MCF 10A (cell line): Measurements from ENCODE around the gene LAMTOR4. TPM values are rescaled to one million over a fixed set of nuclear protein-coding genes. Genes with fewer than 3 reads are reported as not detected.

Experiments used
- BruUV-seq: library from RNA; stranded (reverse); fragments of 400-500 nt; replicated peaks from 2 replicates; lab custom pipeline; 2021; lab: Mats Ljungman, UMichigan
- CTCF ChIA-PET: fragments of 300-600 bp; sonication (Branson Sonifier 250); formaldehyde crosslinking; extraction: SDS; loops from one replicate; lab custom pipeline; 2021; ENCODE audit warnings: antibody characterized with exemption, inconsistent platforms; lab: Yijun Ruan, JAX
- POLR2A ChIA-PET: fragments of 300-600, 350-650 bp; sonication (Branson Sonifier 250); formaldehyde crosslinking; extraction: SDS; loops from one replicate; lab custom pipeline; 2020; ENCODE audit warnings: antibody characterized with exemption, inconsistent platforms; lab: Yijun Ruan, JAX
- DNase-seq: peaks from one replicate; pipeline ENCODE4 v3.0.0-alpha.2; 2018; ENCODE audit not compliant: unreplicated experiment
- H3K27ac Mint-ChIP-seq: one replicate; pipeline ENCODE4 v1.8.0; 2022; ENCODE audit warnings: mild to moderate bottlenecking, low read depth, mixed read lengths; ENCODE audit not compliant: unreplicated experiment
- H3K27me3 Mint-ChIP-seq: one replicate; pipeline ENCODE4 v1.8.0; 2022; ENCODE audit warnings: mixed read lengths; ENCODE audit not compliant: insufficient read depth, unreplicated experiment
- H3K36me3 Mint-ChIP-seq: one replicate; pipeline ENCODE4 v1.8.0; 2022; ENCODE audit warnings: mild to moderate bottlenecking, moderate library complexity, mixed read lengths; ENCODE audit not compliant: insufficient read depth, unreplicated experiment
- H3K4me1 Mint-ChIP-seq: one replicate; pipeline ENCODE4 v1.8.0; 2022; ENCODE audit warnings: mixed read lengths; ENCODE audit not compliant: insufficient read depth, unreplicated experiment
- H3K4me3 Mint-ChIP-seq: one replicate; pipeline ENCODE4 v1.8.0; 2022; ENCODE audit warnings: mild to moderate bottlenecking, moderate library complexity, mixed read lengths; ENCODE audit not compliant: unreplicated experiment
- H3K9me3 Mint-ChIP-seq: one replicate; pipeline ENCODE4 v1.8.0; 2022; ENCODE audit warnings: mixed read lengths; ENCODE audit not compliant: unreplicated experiment
- CTCF ChIP-seq: fragments of 200-600 bp; IDR thresholded peaks from one replicate; pipeline ENCODE4 v1.8.0; 2022; ENCODE audit warnings: antibody characterized with exemption, mild to moderate bottlenecking; ENCODE audit not compliant: unreplicated experiment
- intact Hi-C: fragments of 100-400 bp; cut with micrococcal nuclease; formaldehyde crosslinking; loops from 2 replicates; pipeline ENCODE4 v1.14.1; 2022
- total RNA-seq: library from RNA; stranded (reverse); gene quantifications from 2 replicates; pipeline ENCODE4 v1.2.3, GENCODE V29; 2022

LAMTOR4 gene
- total RNA-seq, 1 experiment from 2014 or later, result 76.6 TPM

GRCh38 chr7:100132697-100133151 lies 16.0 kb upstream of the LAMTOR4 start:
- POLR2A ChIA-PET, result interaction anchor here (1.0 to 1.3 kb wide), 3 partner anchors 9 to 77 kb away, joined by 3 to 6 read pairs (median 5); partner anchors contain the start of gene LAMTOR4
- Mint-ChIP-seq H3K9me3 (no peaks in the 10 kb centered on the region), H3K36me3 (no peaks in the 10 kb centered on the region), H3K27me3 (peaks cover 10% of the 10 kb centered on the region), H3K4me3 (no peak overlapping the region), H3K4me1 (peaks cover 11% of the 10 kb centered on the region), H3K27ac (no peak overlapping the region)
- CTCF ChIA-PET, result interaction anchor here (0.6 to 8.2 kb wide), 30 partner anchors 8 to 726 kb away, joined by 3 to 93 read pairs (median 4); partner anchors contain the start of genes AP4M1, PVRIG and TRAPPC14
- peak; percentile 93 for TF ChIP-seq CTCF
- peak; percentile 71 for DNase-seq
- no TSS peak for BruUV-seq
- intact Hi-C loops, result loop anchor here (1.0 to 10.0 kb wide), 3 partner anchors 84 to 275 kb away; no protein-coding TSS in a partner anchor

GRCh38 chr7:100137851-100138760 lies 10.6 kb upstream of the LAMTOR4 start:
- no peak for TF ChIP-seq CTCF
- H3K4me3 Mint-ChIP-seq, result no peak overlapping the region
- H3K4me1 Mint-ChIP-seq, result no peaks in the 10 kb centered on the region
- BruUV-seq, result no TSS peak
- POLR2A ChIA-PET, result interaction anchor here (0.7 to 1.2 kb wide), 3 partner anchors 11 to 159 kb away, joined by 3 to 5 read pairs (median 4); partner anchors contain the start of genes GPC2, LAMTOR4 and STAG3
- CTCF ChIA-PET, result interaction anchor here (0.7 to 2.1 kb wide), 4 partner anchors 8 to 80 kb away, joined by 4 to 10 read pairs (median 6); no protein-coding TSS in a partner anchor
- H3K27me3 Mint-ChIP-seq, result peaks cover 10% of the 10 kb centered on the region
- no peaks in the 10 kb centered on the region for H3K9me3 Mint-ChIP-seq
- no peak for DNase-seq
- H3K27ac Mint-ChIP-seq, result no peak overlapping the region
- no peaks in the 10 kb centered on the region for H3K36me3 Mint-ChIP-seq
- intact Hi-C loops, result loop anchor here (10.0 kb wide), 1 partner anchor 207 kb away; no protein-coding TSS in a partner anchor

GRCh38 chr7:100141555-100141949 lies 7.2 kb upstream of the LAMTOR4 start:
- intact Hi-C loops, result no loop called here
- no peaks in the 10 kb centered on the region for H3K27me3 Mint-ChIP-seq
- no peak overlapping the region for H3K4me3 Mint-ChIP-seq
- H3K27ac Mint-ChIP-seq, result no peak overlapping the region
- no peaks in the 10 kb centered on the region for H3K36me3 Mint-ChIP-seq
- no peaks in the 10 kb centered on the region for H3K9me3 Mint-ChIP-seq
- no peak for TF ChIP-seq CTCF
- POLR2A ChIA-PET, result interaction anchor here (0.9 to 1.9 kb wide), 5 partner anchors 9 to 126 kb away, joined by 3 to 5 read pairs (median 3); partner anchors contain the start of genes AP4M1, MCM7 and ZKSCAN1
- CTCF ChIA-PET, result interaction anchor here (0.6 to 5.3 kb wide), 3 partner anchors 9 to 34 kb away, joined by 3 to 34 read pairs (median 4); no protein-coding TSS in a partner anchor
- BruUV-seq, result no TSS peak
- no peak for DNase-seq
- H3K4me1 Mint-ChIP-seq, result no peaks in the 10 kb centered on the region
